Stimulated activated CD8-positive, alpha-beta memory T cell treated with anti-CD3 and anti-CD28 coated beads, Interleukin-15, amount 100 ng/mL, for 24 hours (primary cell): Measurements from ENCODE around the gene PDGFRB.
A peak's percentile ranks its signal among the peaks of the same experiment; 100 is the strongest.

Experiments used
- DNase-seq: peaks from one replicate; pipeline ENCODE4 v3.0.0-alpha.2; 2020; ENCODE audit warnings: low read depth

The PDGFRB gene

DNA sequence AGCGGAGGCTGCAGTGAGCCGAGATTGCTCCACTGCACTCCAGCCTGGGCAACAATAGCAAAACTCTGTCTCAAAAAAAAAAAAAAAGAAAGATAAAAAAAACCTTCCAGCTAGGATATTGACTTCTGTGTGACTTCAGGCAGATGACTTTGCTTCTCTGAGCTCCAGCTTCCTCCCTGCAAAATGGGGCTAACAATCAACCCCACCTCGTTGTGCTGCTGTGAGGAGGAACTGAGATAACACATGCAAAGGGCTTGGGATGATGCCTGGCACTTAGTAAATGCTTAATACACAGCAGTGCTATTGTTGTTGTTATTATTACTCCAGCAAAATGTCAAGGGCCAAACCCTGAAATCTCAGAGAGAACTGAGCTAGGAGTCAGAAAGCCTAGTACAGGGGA, 7.4 kb upstream of the PDGFRB start:
- no peak for DNase-seq

DNA sequence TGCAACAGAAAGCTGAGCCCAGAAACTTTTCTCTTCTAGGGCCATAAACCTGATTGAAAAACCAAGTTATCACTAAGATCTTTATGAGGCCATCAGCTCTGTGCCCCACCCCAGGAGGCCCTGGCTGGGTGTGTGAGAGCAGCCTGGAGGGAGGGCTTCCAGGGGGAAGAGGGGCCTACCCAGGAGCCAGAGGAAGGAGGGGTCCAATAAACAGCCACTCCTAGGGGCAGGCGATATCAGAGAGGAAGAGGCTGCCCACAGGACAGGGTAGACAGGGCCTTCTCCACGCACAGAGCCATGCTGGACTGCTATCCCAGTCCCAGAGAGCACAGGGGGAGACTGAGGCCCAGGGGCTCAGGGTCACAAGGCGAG, 6.5 kb upstream of the PDGFRB start:
- no peak for DNase-seq

- peak; percentile 72 for DNase-seq
Measured at GRCh38 chr5:150161242-150162141, 5.8 kb upstream of the PDGFRB start.

DNA sequence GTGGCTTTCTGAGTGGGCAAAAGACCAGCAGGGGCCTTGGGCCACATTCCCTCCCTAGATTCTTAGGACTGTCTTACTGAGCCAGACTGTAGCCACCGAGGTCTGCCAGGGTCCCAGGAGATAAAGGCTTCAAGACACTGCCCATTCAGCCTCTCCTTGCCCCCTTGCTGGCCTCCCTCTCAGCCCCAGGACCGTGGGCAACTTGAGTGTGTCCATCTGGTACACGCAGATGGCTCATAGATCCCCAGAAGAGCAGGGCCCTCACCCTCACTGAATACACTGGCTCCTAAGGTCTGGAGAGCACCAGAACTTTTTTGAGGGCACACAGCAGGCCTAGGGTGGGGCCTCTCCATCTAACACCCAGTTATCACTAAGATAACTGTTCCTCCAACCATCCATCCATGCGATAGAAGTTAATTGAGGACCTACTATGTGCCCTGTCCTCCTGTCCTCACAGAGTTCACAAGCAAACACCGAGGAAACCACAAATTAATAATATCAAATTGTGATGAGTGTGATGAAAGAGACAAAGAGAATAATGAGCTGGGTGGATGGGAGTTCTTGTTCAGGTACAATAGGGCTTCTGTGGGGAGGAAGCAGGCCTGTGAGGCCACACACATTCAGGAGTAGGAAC, 4.9 kb upstream of the PDGFRB start:
- no peak for DNase-seq

GRCh38 chr5:150159741-150160179, 4.1 kb upstream of the PDGFRB start:
- no peak for DNase-seq

- DNase-seq = no peak
Measured at GRCh38 chr5:150159031-150159430, 3.4 kb upstream of the PDGFRB start.

- no peak for DNase-seq
Measured at GRCh38 chr5:150158170-150158949, 2.7 kb upstream of the PDGFRB start.

- DNase-seq = no peak
Measured at GRCh38 chr5:150157168-150157567, 1.5 kb upstream of the PDGFRB start.

DNA sequence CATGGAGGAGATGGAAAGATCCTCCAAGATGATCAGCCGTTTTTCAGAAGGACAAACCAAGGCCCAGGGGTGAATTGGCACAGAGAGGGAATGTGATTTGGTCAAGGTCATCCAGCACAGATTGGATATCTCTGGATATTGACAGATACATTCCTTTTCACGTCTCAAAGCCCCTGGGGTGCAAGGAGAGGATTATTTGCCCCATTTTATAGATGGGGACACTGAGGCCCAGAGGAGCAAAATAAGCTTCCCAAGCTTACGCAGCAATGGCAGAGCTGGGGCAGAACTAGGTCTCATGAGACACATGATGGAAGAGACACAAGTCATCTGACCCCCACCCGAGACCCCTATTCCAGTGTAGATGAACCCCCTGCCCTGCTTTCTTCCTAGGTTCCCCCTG, 895 bp upstream of the PDGFRB start:
- DNase-seq = no peak

GRCh38 chr5:150156027-150156368, 353 bp upstream of the PDGFRB start:
- no peak for DNase-seq

DNA sequence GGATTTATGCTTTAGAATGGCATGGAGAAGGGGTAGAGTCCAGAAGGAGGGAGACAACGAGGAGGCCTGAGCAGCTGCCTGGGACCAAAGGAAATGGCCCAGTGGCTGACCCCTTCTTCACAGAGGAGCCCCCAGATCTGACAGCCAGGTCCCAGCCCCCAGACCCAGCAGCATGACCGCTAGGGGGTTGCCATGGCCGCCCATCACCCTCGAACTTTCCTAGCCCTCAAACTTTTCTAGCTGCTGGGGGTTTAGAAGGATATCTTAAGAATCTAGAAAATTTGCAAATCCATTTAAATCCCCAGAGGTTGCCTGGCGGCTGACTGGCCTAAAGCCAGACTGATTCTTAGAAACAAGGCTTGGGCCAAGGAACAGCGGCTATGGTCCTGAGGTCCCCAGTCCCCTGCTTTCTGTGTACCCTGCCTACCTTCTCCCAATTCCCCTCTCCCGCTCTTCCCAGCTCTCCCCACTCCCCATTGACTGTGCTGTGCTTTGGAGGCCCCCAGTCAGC, 972 bp downstream of the PDGFRB start:
- no peak for DNase-seq

DNA sequence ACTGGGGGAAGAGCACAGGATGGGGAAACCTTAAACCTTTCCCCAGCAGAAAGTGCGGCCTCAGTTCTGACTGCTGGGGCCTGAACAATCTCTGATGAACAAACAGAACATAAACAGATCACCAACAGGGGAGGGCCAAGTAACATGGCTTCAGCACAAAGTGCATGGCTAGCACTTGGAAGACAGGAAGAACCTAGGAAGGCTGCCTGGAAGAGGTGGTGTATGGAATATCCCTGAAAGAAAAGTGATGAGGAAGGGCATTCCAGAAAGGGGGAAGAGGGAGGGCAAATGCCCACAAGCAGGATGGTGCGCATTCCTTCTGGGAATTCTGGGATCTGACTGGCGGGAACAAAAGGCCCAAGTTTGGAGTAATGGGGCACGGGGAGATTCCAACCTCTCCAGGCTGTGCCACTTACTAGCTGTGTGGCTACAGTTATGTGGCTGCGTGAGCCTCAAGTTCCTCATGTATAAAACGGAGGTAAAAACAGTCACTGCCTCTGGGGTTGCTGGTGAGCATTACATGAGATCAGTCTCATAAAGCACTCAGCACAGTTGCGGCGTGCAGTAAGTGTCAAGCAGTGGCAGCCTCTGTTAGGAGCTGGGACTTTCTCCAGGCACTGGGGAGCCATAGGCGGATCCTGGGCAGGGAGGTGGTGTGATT, 1.6 kb downstream of the PDGFRB start:
- DNase-seq = no peak

DNA sequence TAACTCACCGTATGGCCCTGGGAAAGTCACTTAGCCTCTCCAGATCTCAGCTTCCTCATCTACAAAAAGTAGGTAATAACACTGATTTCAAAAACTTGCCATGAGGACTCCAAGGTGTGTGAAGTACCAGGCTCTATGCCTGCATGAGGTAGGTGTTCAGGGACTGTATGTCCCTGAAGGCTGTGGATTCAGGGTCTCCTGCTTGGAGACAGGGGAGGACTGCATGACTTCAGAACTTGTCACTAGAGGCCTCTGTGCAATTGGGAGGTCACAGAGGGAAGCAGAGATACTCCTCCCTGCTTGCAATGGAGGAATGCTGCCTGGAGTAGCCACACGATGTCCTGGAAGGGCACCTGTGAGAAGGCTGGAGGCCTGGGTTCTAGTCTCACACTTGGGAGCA, 2.2 kb downstream of the PDGFRB start:
- DNase-seq = no peak

DNA sequence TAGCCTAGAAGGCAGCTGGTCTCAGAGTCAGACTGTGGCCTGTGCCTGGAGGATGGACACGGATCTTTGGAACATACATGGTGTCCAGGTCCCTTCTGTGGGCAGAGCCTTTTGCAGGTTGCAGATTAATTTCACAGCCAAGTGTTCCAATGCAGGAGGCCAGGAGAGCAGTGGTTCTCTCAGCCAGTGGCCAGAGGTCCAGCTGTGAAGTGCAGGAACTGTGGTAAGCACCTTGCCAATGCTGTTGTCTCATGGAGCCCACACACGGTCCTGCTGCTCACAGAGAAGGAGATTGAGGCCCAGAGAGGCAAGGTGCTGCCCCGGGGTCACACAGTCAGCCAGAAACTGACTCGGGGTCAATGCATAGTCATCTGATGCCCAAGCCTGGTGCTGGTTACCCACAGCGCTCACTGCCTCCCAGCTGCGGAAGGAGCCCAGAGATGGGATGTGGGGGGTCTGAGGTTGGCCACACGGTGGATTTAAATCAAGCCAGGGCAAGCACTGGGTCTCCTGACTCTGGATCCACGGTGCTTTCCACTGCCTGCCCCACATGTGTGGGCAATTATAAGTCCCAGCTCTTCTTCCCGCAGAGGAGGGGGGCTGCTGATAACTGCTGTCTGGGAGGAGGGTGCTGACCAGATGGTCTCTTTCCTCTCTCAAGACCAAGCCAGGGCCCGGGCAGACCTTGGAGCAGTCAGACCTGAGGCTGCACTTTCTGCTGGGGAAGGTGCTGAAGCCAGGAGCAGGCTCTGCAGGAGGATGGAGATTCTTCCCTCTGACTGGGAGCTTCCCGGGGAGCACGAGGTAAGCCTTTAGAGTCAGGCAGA, 2.8 kb downstream of the PDGFRB start:
- no peak for DNase-seq

GRCh38 chr5:150149618-150150017, 6.0 kb downstream of the PDGFRB start:
- no peak for DNase-seq

DNA sequence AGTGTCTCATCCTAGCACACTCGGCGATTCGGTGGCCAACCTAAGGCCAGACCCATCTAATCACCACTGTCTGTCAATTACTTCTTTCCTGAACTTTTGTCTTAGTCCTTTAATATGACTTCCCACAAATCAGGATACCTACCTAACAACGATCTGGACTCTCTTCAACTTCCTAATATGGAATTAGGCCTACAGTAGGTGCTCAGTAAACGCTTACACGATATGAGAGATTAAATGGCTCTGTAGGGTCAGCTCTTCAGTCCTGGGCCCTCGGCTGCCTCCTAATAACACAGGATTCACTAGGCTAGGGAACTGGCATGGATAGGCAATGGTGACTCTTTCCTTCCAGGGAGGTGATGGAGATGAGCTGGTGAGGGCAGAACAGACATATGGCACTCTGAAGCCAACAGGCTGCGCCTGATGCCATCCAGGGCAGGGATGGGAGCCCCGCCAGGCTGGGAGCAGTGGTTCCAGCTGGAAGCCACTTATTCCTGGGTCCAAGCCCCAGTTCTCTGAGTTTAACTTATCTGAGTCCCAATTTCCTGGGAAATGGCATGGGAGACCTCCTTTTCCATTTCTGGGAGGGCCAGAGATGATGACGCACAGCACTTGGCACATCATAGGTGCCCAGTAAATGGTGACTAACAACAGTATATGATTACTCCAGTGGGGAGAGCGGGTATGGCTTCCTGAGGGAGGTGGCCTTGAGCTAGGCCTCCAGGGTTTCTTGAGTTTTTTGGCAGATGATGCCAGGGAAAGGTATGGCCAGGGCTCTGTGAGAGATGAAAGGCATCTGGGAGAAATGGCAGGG, 7.3 kb downstream of the PDGFRB start:
- no peak for DNase-seq

DNA sequence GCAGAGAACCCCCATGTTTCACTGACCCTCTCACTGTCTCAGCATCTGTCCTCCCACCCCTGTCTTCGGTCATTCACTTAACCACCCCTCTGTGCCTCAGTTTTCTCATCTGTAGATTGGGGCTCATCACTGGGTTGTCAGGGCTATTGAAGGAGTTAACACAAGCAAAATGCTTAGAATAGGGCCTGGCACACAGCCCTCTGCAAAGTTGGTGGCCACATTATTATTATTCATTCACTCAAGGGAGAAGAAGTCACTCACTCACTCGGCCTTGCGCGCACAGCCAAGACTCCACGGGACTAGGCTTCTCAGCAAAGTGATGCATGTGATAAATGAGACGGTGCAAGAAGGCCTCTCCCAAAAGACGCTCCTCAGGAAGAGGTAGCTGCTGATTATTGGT, 8.0 kb downstream of the PDGFRB start:
- DNase-seq = no peak

GRCh38 chr5:150146862-150147601, 8.6 kb downstream of the PDGFRB start:
- DNase-seq = no peak

DNA sequence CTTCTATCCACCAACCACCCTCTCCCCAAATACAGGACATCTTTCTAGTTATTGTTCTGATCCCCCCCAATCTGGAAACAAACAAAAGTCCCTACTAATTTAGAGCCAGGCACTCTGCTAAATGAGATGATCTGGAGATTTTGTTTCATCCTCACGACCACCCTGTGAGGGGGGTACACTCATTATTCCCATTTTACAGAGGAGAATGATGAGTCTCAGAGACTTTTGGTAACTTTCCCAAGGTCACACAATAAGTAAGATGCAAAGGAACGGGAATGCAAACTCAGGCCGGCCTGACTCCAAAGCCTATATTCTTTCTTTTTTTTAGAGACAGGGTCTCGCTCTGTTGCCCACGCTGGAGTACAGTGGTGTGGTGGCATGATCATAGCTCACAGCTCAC, 9.4 kb downstream of the PDGFRB start:
- DNase-seq = no peak

DNA sequence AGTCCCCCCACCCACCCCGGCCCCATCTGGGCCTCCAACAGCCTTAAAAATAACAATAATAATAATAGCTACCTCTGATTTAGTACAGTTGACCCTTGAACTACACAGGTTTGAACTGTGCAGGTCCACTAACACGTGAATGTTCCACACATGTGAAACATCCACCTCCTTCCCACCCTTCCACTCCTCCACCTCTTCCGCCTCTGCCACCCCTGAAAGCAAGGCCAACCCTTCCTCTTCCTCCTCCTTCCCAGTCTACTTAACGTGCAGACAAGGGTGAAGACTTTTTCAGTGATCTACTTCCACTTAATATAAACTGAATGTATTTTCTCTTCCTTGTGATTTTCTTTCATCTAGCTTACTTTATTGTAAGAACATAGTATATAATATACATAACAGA, 10.8 kb downstream of the PDGFRB start:
- DNase-seq = no peak
